ENCODE data around the gene HHATL. TPM values are rescaled to one million over a fixed set of nuclear protein-coding genes. Genes with fewer than 3 reads are reported as not detected.

HHATL gene
- total RNA-seq, 6 donors from 2014 or later, result 0.71 to 1.6 (median 0.98) TPM; not detected in 2

- ATAC-seq (ENCODE audit: low FRiP score in 2 of 2), result no peak
- H3K4me1 ChIP-seq, result peaks cover 11 to 17% (median 14%) of the 10 kb centered on the region in 4 donors
These were observed 43.0 kb downstream of the HHATL start for GRCh38 chr3:42659451-42660130.

GRCh38 chr3:42658771-42659390 is 43.7 kb downstream of the HHATL start:
- TF ChIP-seq CTCF (IDR thresholded peaks at IDR 0.05) (no peak), POLR2AphosphoS5 (IDR thresholded peaks at IDR 0.05) (no peak), POLR2A (IDR thresholded peaks at IDR 0.05) (no peak)
- Histone ChIP-seq H3K9me3 (no peaks in the 10 kb centered on the region), H3K4me3 (no peak overlapping the region), H3K4me1 (peaks cover 11 to 18% (median 15%) of the 10 kb centered on the region in 4 donors), H3K36me3 (peaks cover 0 to 23% (median 10%) of the 10 kb centered on the region in 4 donors), H3K27me3 (no peaks in the 10 kb centered on the region), H3K27ac (no peak overlapping the region)
- no peak for DNase-seq
- 61 to 74% methylated on average over 18 to 19 of the region's 22 CpGs for WGBS, 2 donors
- no peak for ATAC-seq (ENCODE audit: low FRiP score in 2 of 2)

More at GRCh38 chr3:42659451-42660130, 43.0 kb downstream of the HHATL start:
- no peaks in the 10 kb centered on the region for H3K9me3 ChIP-seq
- no peak overlapping the region for H3K27ac ChIP-seq
- peak in 1 of 2 donors; percentile 63 for DNase-seq
- no peaks in the 10 kb centered on the region for H3K27me3 ChIP-seq
- 80% methylated on average over 14 to 25 of the region's 25 CpGs for WGBS, 2 donors
- TF ChIP-seq POLR2A (IDR thresholded peaks at IDR 0.05) (no peak), EP300 (IDR thresholded peaks at IDR 0.05) (no peak), CTCF (IDR thresholded peaks at IDR 0.05) (no peak), POLR2AphosphoS5 (IDR thresholded peaks at IDR 0.05) (no peak)
- peaks cover 0 to 23% (median 10%) of the 10 kb centered on the region in 4 donors for H3K36me3 ChIP-seq
- H3K4me3 ChIP-seq, result no peak overlapping the region

GRCh38 chr3:42658091-42658770 is 44.4 kb downstream of the HHATL start:
- H3K36me3 ChIP-seq, result peaks cover 0 to 23% (median 10%) of the 10 kb centered on the region in 4 donors
- 83 to 92% methylated on average over 13 to 29 of the region's 34 CpGs for WGBS, 2 donors
- no peak for ATAC-seq (ENCODE audit: low FRiP score in 2 of 2)
- TF ChIP-seq POLR2AphosphoS5 (IDR thresholded peaks at IDR 0.05) (no peak), POLR2A (IDR thresholded peaks at IDR 0.05) (no peak), EP300 (IDR thresholded peaks at IDR 0.05) (no peak), CTCF (IDR thresholded peaks at IDR 0.05) (no peak)
- no peak overlapping the region for H3K4me3 ChIP-seq
- peak in 1 of 2 donors; percentile 82 for DNase-seq
- no peaks in the 10 kb centered on the region for H3K27me3 ChIP-seq
- H3K9me3 ChIP-seq, result no peaks in the 10 kb centered on the region
- no peak overlapping the region for H3K27ac ChIP-seq
- peaks cover 17 to 23% (median 21%) of the 10 kb centered on the region in 4 donors for H3K4me1 ChIP-seq

GRCh38 chr3:42657675-42658074 is 44.9 kb downstream of the HHATL start:
- Histone ChIP-seq H3K4me1 (peaks cover 23 to 29% (median 27%) of the 10 kb centered on the region in 4 donors), H3K36me3 (peaks cover 0 to 23% (median 10%) of the 10 kb centered on the region in 4 donors), H3K27me3 (no peaks in the 10 kb centered on the region), H3K9me3 (no peaks in the 10 kb centered on the region), H3K4me3 (no peak overlapping the region), H3K27ac (no peak overlapping the region)
- ATAC-seq (ENCODE audit: low FRiP score in 2 of 2), result no peak
- DNase-seq, result no peak
- 88 to 100% methylated on average over 3 to 4 of the region's 4 CpGs for WGBS, 2 donors
- TF ChIP-seq POLR2A (IDR thresholded peaks at IDR 0.05), result no peak
- no peak for TF ChIP-seq EP300 (IDR thresholded peaks at IDR 0.05)
- no peak for TF ChIP-seq CTCF (IDR thresholded peaks at IDR 0.05)
- no peak for TF ChIP-seq POLR2AphosphoS5 (IDR thresholded peaks at IDR 0.05)
